B cell (primary cell): Measurements from ENCODE around the gene PSMF1. TPM values are rescaled to one million over a fixed set of nuclear protein-coding genes. Genes with fewer than 3 reads are reported as not detected.
A peak's percentile ranks its signal among the peaks of the same experiment; 100 is the strongest.

Experiments
- ATAC-seq: fragments of 200-7000 bp; cut with Tn5 transposase; one replicate; pipeline ENCODE4 v1.10.0; 2021; ENCODE audit warnings: low read depth, mild to moderate bottlenecking, moderate number of reproducible peaks, moderate library complexity
- CTCF ChIA-PET: fragments of 350-600 bp; sonication (Branson Sonifier 250); formaldehyde crosslinking; loops from one replicate; lab custom pipeline; 2021; ENCODE audit warnings: antibody characterized with exemption, inconsistent platforms; lab: Charles Lee
- POLR2A ChIA-PET: fragments of 350-600 bp; sonication (Branson Sonifier 250); formaldehyde crosslinking; loops from one replicate; lab custom pipeline; 2021; ENCODE audit warnings: antibody characterized with exemption; lab: Charles Lee
- DNase-seq: peaks from one replicate; pipeline ENCODE4 v3.0.0; 2013
- H2AFZ ChIP-seq: 2 replicates; pipeline ENCODE4 v1.6.1; 2012; ENCODE audit warnings: mild to moderate bottlenecking, low read depth, low read length; ENCODE audit not compliant: insufficient read depth, poor library complexity, severe bottlenecking
- H3K27ac ChIP-seq, 2 donors: 1 replicate in 1 of 2; 2 replicates in 1 of 2; pipeline ENCODE4 v1.5.1; 2012 to 2013; ENCODE audit warnings: low read length in 2 of 2, mild to moderate bottlenecking in 2 of 2, moderate library complexity in 1 of 2
- H3K27me3 ChIP-seq, 4 experiments: fragments of 200-600 bp in 1 of 4; sonication (generic) in 1 of 4; replicated peaks in 1 of 4; 1 replicate in 2 of 4; 2 replicates in 2 of 4; pipeline versions ENCODE4 v1.6.1 to v1.7.0; 2013 to 2016; ENCODE audit warnings: low read length in 3 of 4, mild to moderate bottlenecking in 2 of 4, mixed read lengths in 1 of 4, moderate library complexity in 1 of 4; ENCODE audit not compliant: insufficient read depth in 4 of 4, control insufficient read depth in 3 of 4; ENCODE audit errors: control extremely low read depth in 1 of 4
- H3K36me3 ChIP-seq, 2 experiments: replicated peaks in 1 of 2; 1 replicate in 1 of 2; 2 replicates in 1 of 2; pipeline versions ENCODE4 v1.6.1 to v1.7.1; 2013; ENCODE audit warnings: low read length in 1 of 2; ENCODE audit not compliant: insufficient read depth in 2 of 2, control insufficient read depth in 1 of 2; ENCODE audit errors: control extremely low read depth in 1 of 2, extremely low read depth in 1 of 2
- H3K4me1 ChIP-seq, 2 donors: fragments of 200-600 bp in 1 of 2; sonication (generic) in 1 of 2; 1 replicate in 1 of 2; 2 replicates in 1 of 2; pipeline versions ENCODE4 v1.5.1 to v1.6.1; 2013 to 2017; ENCODE audit warnings: low read length in 2 of 2; ENCODE audit not compliant: control insufficient read depth in 2 of 2, insufficient read depth in 2 of 2
- H3K4me2 ChIP-seq: replicated peaks from 2 replicates; pipeline ENCODE3; 2012; ENCODE audit warnings: mild to moderate bottlenecking, low read depth, low read length; ENCODE audit not compliant: poor library complexity, severe bottlenecking
- H3K4me3 ChIP-seq, 5 experiments: fragments of 200-600 bp in 1 of 5; sonication (generic) in 1 of 5; 1 replicate in 3 of 5; 2 replicates in 2 of 5; pipeline versions ENCODE4 v1.5.1 to v1.7.0; 2011 to 2016; ENCODE audit warnings: low read length in 4 of 5, mild to moderate bottlenecking in 4 of 5, low read depth in 2 of 5, control low read depth in 1 of 5, moderate library complexity in 1 of 5; ENCODE audit not compliant: insufficient read depth in 1 of 5; ENCODE audit errors: control extremely low read depth in 1 of 5, extremely low read depth in 1 of 5
- H3K79me2 ChIP-seq: fragments of 200-600 bp; sonication (generic); one replicate; pipeline ENCODE4 v1.6.0; 2016; ENCODE audit warnings: low read length; ENCODE audit not compliant: control insufficient read depth, insufficient read depth
- H3K9ac ChIP-seq: fragments of 200-600 bp; sonication (generic); 2 replicates; pipeline ENCODE4 v1.6.1; 2017; ENCODE audit warnings: mild to moderate bottlenecking, low read length, moderate library complexity
- H3K9me3 ChIP-seq, 3 donors: one replicate each; pipeline versions ENCODE4 v1.6.1 to v1.7.1; 2013; ENCODE audit warnings: low read length in 2 of 3; ENCODE audit not compliant: control insufficient read depth in 2 of 3, insufficient read depth in 1 of 3; ENCODE audit errors: control extremely low read depth in 1 of 3
- H4K20me1 ChIP-seq: 2 replicates; pipeline ENCODE4 v1.6.0; 2012; ENCODE audit warnings: mild to moderate bottlenecking, low read length; ENCODE audit not compliant: insufficient read depth, control insufficient read depth, poor library complexity, severe bottlenecking
- H3K27ac Mint-ChIP-seq: one replicate; pipeline ENCODE4 v1.8.0; 2021; ENCODE audit warnings: mixed read lengths
- H3K27me3 Mint-ChIP-seq: one replicate; pipeline ENCODE4 v1.8.0; 2021; ENCODE audit warnings: mixed read lengths
- H3K4me1 Mint-ChIP-seq: one replicate; pipeline ENCODE4 v1.8.0; 2021; ENCODE audit warnings: mixed read lengths
- H3K4me3 Mint-ChIP-seq: one replicate; pipeline ENCODE4 v1.8.0; 2021; ENCODE audit warnings: mixed read lengths
- H3K9me3 Mint-ChIP-seq: one replicate; pipeline ENCODE4 v1.8.0; 2022; ENCODE audit warnings: mixed read lengths; ENCODE audit not compliant: insufficient read depth
- EZH2 ChIP-seq: IDR thresholded peaks from 2 replicates; pipeline ENCODE4 v1.6.1; 2012; ENCODE audit warnings: borderline replicate concordance, low read depth, mild to moderate bottlenecking, moderate library complexity, low read length; ENCODE audit not compliant: insufficient read depth, poor library complexity, severe bottlenecking
- WGBS: methylation state at CpG from one replicate; pipeline ENCODE4 v1.1.5; 2013; ENCODE audit warnings: missing lambda C conversion rate; ENCODE audit not compliant: insufficient coverage; 5-methylcytosine and 5-hydroxymethylcytosine counted together
- intact Hi-C: fragments of 100-400 bp; cut with micrococcal nuclease; formaldehyde crosslinking; loops from one replicate; pipeline ENCODE4 v1.10.0; 2022
- polyA plus RNA-seq: library from polyadenylated mRNA; depleted of rRNA; stranded (reverse); fragments of >200 nt; gene quantifications from 2 replicates; pipeline ENCODE4 v1.2.3, GENCODE V29; 2012
- total RNA-seq, 2 donors: library from RNA; stranded (reverse); fragments of 120-200 nt in 1 of 2; gene quantifications; 1 replicate in 1 of 2; 2 replicates in 1 of 2; pipeline versions ENCODE4 v1.2.3 to v1.2.4, GENCODE V29; 2013 to 2022
- TF ChIP-seq, protein P1 (sequence below): fragments of 200-600 bp; IDR thresholded peaks from one replicate; pipeline ENCODE4 v1.8.0; 2022; ENCODE audit warnings: antibody characterized with exemption, mild to moderate bottlenecking

Gene PSMF1
- total and polyA plus RNA-seq, 2 donors (not counting 1 experiment from before 2014, with no cell fraction given): 113 to 132 TPM

DNA sequence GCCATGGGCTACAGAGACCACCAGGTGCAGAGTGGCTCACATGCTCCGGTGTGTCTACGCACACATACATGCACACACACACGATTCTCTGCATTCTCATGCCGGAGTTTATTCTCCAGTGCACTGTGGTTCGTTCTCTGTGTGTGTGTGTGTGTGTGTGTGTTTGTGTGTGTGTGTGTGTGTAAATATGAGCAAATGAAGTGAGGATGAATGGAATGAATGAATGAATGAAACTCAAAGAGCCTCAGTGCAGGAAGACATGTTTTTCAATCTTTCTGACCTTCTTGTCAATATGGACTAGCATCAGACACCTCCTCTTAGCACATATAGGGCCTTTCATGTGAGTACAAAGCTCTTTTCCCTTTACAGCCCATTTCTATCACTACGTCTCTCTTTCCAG lies 64.8 kb downstream of the PSMF1 start:
- ChIA-PET POLR2A (no interaction called here), CTCF (no interaction called here)
- Mint-ChIP-seq H3K27ac (no peak overlapping the region), H3K4me1 (peaks cover 12% of the 10 kb centered on the region), H3K27me3 (peaks cover 27% of the 10 kb centered on the region), H3K4me3 (no peak overlapping the region), H3K9me3 (no peaks in the 10 kb centered on the region)
- Histone ChIP-seq H4K20me1 (no peaks in the 10 kb centered on the region), H3K9me3 (no peaks in the 10 kb centered on the region), H3K79me2 (no peaks in the 10 kb centered on the region), H3K4me2 (no peak overlapping the region), H3K4me3 (no peak overlapping the region), H3K36me3 (no peaks in the 10 kb centered on the region), H3K27me3 (peaks cover 0 to 38% (median 17%) of the 10 kb centered on the region in 4 experiments), H3K4me1 (peaks cover 0 to 6% of the 10 kb centered on the region in 2 donors), H3K27ac (no peak overlapping the region), H3K9ac (no peak overlapping the region), H2AFZ (no peak overlapping the region)
- intact Hi-C loops: no loop called here
- no peak for TF ChIP-seq EZH2
- TF ChIP-seq, protein P1, sequence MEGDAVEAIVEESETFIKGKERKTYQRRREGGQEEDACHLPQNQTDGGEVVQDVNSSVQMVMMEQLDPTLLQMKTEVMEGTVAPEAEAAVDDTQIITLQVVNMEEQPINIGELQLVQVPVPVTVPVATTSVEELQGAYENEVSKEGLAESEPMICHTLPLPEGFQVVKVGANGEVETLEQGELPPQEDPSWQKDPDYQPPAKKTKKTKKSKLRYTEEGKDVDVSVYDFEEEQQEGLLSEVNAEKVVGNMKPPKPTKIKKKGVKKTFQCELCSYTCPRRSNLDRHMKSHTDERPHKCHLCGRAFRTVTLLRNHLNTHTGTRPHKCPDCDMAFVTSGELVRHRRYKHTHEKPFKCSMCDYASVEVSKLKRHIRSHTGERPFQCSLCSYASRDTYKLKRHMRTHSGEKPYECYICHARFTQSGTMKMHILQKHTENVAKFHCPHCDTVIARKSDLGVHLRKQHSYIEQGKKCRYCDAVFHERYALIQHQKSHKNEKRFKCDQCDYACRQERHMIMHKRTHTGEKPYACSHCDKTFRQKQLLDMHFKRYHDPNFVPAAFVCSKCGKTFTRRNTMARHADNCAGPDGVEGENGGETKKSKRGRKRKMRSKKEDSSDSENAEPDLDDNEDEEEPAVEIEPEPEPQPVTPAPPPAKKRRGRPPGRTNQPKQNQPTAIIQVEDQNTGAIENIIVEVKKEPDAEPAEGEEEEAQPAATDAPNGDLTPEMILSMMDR: no peak
- ATAC-seq (no peak), DNase-seq (no peak)
- WGBS: 72% methylated on average over 2 of the region's 6 CpGs

DNA sequence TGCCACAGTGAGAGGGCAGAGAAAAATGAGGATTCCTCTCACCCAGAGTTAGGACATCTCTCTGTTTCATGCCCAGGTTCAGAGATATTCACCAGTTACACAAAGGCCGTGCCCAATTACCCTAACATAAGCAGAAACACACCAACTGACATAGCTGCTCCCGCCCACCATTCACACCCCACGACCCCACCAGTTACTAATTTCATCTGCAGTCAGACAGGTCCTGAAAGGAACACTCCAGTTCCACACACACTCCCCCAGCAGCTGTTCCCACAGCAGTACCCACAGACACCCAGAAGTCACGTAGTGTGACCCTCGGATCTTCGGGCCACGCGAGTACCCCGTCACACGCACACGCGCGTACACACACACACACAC lies 65.8 kb downstream of the PSMF1 start:
- ChIA-PET POLR2A (no interaction called here), CTCF (interaction anchor here (0.6 kb wide), 1 partner anchor 47 kb away, joined by 3 read pairs; no protein-coding TSS in a partner anchor)
- peak overlapping the region; percentile 67 for H3K4me2 ChIP-seq
- no peaks in the 10 kb centered on the region for H3K36me3 ChIP-seq
- H3K4me1 Mint-ChIP-seq: peaks cover 12% of the 10 kb centered on the region
- no peaks in the 10 kb centered on the region for H3K9me3 Mint-ChIP-seq
- peaks cover 0 to 6% of the 10 kb centered on the region in 2 donors for H3K4me1 ChIP-seq
- WGBS: 52% methylated on average over 13 of the region's 13 CpGs
- DNase-seq: no peak
- H3K27me3 ChIP-seq: peaks cover 0 to 38% (median 17%) of the 10 kb centered on the region in 4 experiments
- H3K4me3 ChIP-seq: no peak overlapping the region
- ATAC-seq: no peak
- no peak overlapping the region for H2AFZ ChIP-seq
- H3K9me3 ChIP-seq: no peaks in the 10 kb centered on the region
- intact Hi-C loops: no loop called here
- no peak overlapping the region for H3K9ac ChIP-seq
- TF ChIP-seq, protein P1: no peak
- no peak for TF ChIP-seq EZH2
- H3K27ac ChIP-seq: no peak overlapping the region
- H3K27me3 Mint-ChIP-seq: peaks cover 29% of the 10 kb centered on the region
- H4K20me1 ChIP-seq: no peaks in the 10 kb centered on the region
- no peaks in the 10 kb centered on the region for H3K79me2 ChIP-seq
- no peak overlapping the region for H3K27ac Mint-ChIP-seq
- peak overlapping the region; percentile 72 for H3K4me3 Mint-ChIP-seq
